Panc1 (cell line): ENCODE measurements around the gene GPBP1L1. TPM values are rescaled to one million over a fixed set of nuclear protein-coding genes. Genes with fewer than 3 reads are reported as not detected.

ENCODE experiments used
- ATAC-seq: fragments of 200-7000 bp; cut with Tn5 transposase; 2 replicates; pipeline ENCODE4 v1.9.1; 2020; ENCODE audit warnings: mild to moderate bottlenecking, moderate library complexity
- BruUV-seq: library from RNA; stranded (reverse); fragments of 400-500 nt; replicated peaks from 2 replicates; lab custom pipeline; 2021; lab: Mats Ljungman, UMichigan
- CTCF ChIA-PET: fragments of 300-600 bp; sonication (Branson Sonifier 250); formaldehyde crosslinking; loops from one replicate; lab custom pipeline; 2022; ENCODE audit warnings: antibody characterized with exemption; lab: Charles Lee
- POLR2A ChIA-PET: fragments of 300-600 bp; sonication (Branson Sonifier 250); formaldehyde crosslinking; loops from one replicate; lab custom pipeline; 2022; ENCODE audit warnings: antibody characterized with exemption; lab: Charles Lee
- DNase-seq: peaks from one replicate; pipeline ENCODE4 v3.0.0-alpha.2; 2010; ENCODE audit warnings: low read depth, low spot score
- H3K27ac ChIP-seq: 2 replicates; pipeline ENCODE4 v1.5.1; 2011; ENCODE audit warnings: mild to moderate bottlenecking, low read length, inconsistent platforms
- H3K27me3 ChIP-seq: fragments of 200-500 bp; sonication (Bioruptor generic); 2 replicates; pipeline ENCODE4 v1.6.0; 2014; ENCODE audit warnings: low read length, inconsistent platforms; ENCODE audit not compliant: control insufficient read depth, insufficient read depth
- H3K36me3 ChIP-seq: fragments of 200-500 bp; sonication (Bioruptor generic); 2 replicates; pipeline ENCODE4 v1.5.1; 2014; ENCODE audit warnings: inconsistent platforms, mild to moderate bottlenecking, low read length, moderate library complexity; ENCODE audit not compliant: control insufficient read depth, insufficient read depth
- H3K4me1 ChIP-seq: 2 replicates; pipeline ENCODE4 v1.5.1; 2011; ENCODE audit warnings: inconsistent platforms, mild to moderate bottlenecking, low read length, moderate library complexity; ENCODE audit not compliant: control insufficient read depth, insufficient read depth
- H3K4me3 ChIP-seq, 2 experiments: 2 replicates each; pipeline ENCODE4 v1.5.1; 2011 to 2012; ENCODE audit warnings: low read depth in 2 of 2, low read length in 2 of 2, mild to moderate bottlenecking in 2 of 2, inconsistent platforms in 1 of 2, moderate library complexity in 1 of 2
- H3K9me3 ChIP-seq: fragments of 200-500 bp; sonication (Bioruptor generic); 2 replicates; pipeline ENCODE4 v1.5.1; 2014; ENCODE audit warnings: low read depth, mild to moderate bottlenecking, inconsistent platforms, low read length, moderate library complexity; ENCODE audit not compliant: control insufficient read depth, insufficient read depth
- POLR2AphosphoS5 ChIP-seq: IDR thresholded peaks from 2 replicates; pipeline ENCODE4 v1.6.1; 2012; ENCODE audit warnings: mild to moderate bottlenecking, low read depth, low read length, moderate library complexity
- SIN3A ChIP-seq: IDR thresholded peaks from 2 replicates; pipeline ENCODE4 v1.6.1; 2012; ENCODE audit warnings: low read depth, mild to moderate bottlenecking, low read length, moderate library complexity, borderline replicate concordance; ENCODE audit not compliant: insufficient read depth
- TCF7L2 ChIP-seq: IDR thresholded peaks from 2 replicates; pipeline ENCODE4 v1.6.1; 2011; ENCODE audit warnings: mild to moderate bottlenecking, low read depth, low read length, inconsistent platforms
- in situ Hi-C: cut with HindIII; loops from 2 replicates; pipeline ENCODE4 v1.10.0; 2016; ENCODE audit warnings: low sequenced_read_pairs, low pct_unique_long_range_greater_than_20kb
- intact Hi-C: fragments of 100-400 bp; cut with micrococcal nuclease; formaldehyde crosslinking; loops from one replicate; pipeline ENCODE4 v1.10.0; 2022; ENCODE audit not compliant: unreplicated experiment
- total RNA-seq: library from RNA; stranded (reverse); gene quantifications from one replicate; pipeline ENCODE4 v1.2.1, GENCODE V29; 2021; ENCODE audit not compliant: unreplicated experiment
- TF ChIP-seq, protein P1 (sequence below): fragments of 450-650 bp; IDR thresholded peaks from 2 replicates; pipeline ENCODE4 v1.5.1; 2017; ENCODE audit warnings: mild to moderate bottlenecking
- TF ChIP-seq, protein P2 (sequence below), 2 experiments: IDR thresholded peaks; 2 replicates each; pipeline ENCODE4 v1.6.1; 2011 to 2012; ENCODE audit warnings: low read depth in 2 of 2, control low read depth in 1 of 2, low read length in 1 of 2, mild to moderate bottlenecking in 1 of 2, moderate library complexity in 1 of 2; ENCODE audit not compliant: insufficient read depth in 1 of 2

GPBP1L1 gene
- total RNA-seq, 1 experiment from 2014 or later, result 130 TPM

DNA sequence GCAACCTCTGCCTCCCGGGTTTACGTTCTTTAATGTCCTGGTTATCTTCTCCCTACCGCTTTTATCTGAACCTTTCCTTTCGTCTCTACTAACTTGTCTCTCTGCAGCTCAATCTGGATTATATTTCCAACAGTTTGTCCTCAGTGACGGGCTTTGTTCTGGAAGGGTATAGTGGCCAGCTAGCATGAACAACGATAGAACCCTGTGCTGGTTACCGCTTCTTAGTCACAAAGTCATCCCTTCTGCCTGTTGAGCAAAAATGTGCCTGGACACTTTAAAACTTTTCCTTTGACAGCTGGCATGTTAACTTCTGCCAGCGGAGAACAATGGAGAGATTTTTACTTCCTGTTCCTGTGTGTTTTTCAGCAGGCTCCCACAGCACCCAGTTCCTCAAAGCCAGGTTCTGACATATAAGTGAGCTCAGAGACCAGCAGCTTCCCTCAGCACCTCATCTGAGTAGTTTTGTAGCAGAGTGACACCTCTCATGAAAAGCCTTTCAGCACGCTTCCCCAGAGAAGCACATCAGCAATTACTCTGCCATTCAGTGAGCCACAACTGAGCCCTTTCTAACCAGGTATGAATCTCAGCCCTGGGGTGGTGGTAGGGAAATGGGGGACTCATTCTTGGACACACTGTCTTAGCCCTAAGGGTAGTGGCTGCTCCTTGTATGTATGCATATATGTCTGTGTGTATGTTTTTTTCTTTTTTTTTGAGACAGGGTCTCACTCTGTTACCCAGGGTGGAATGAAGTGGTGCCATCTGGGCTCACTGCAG lies 38.9 kb downstream of the GPBP1L1 start:
- no peak overlapping the region for H3K27ac ChIP-seq
- POLR2A ChIA-PET, result interaction anchor here (0.7 kb wide), 1 partner anchor 8 kb away, joined by 9 read pairs; no protein-coding TSS in a partner anchor
- no peaks in the 10 kb centered on the region for H3K27me3 ChIP-seq
- TF ChIP-seq TCF7L2, result no peak
- TF ChIP-seq POLR2AphosphoS5, result no peak
- TF ChIP-seq, protein P1, sequence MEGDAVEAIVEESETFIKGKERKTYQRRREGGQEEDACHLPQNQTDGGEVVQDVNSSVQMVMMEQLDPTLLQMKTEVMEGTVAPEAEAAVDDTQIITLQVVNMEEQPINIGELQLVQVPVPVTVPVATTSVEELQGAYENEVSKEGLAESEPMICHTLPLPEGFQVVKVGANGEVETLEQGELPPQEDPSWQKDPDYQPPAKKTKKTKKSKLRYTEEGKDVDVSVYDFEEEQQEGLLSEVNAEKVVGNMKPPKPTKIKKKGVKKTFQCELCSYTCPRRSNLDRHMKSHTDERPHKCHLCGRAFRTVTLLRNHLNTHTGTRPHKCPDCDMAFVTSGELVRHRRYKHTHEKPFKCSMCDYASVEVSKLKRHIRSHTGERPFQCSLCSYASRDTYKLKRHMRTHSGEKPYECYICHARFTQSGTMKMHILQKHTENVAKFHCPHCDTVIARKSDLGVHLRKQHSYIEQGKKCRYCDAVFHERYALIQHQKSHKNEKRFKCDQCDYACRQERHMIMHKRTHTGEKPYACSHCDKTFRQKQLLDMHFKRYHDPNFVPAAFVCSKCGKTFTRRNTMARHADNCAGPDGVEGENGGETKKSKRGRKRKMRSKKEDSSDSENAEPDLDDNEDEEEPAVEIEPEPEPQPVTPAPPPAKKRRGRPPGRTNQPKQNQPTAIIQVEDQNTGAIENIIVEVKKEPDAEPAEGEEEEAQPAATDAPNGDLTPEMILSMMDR, result no peak
- TF ChIP-seq, protein P2, sequence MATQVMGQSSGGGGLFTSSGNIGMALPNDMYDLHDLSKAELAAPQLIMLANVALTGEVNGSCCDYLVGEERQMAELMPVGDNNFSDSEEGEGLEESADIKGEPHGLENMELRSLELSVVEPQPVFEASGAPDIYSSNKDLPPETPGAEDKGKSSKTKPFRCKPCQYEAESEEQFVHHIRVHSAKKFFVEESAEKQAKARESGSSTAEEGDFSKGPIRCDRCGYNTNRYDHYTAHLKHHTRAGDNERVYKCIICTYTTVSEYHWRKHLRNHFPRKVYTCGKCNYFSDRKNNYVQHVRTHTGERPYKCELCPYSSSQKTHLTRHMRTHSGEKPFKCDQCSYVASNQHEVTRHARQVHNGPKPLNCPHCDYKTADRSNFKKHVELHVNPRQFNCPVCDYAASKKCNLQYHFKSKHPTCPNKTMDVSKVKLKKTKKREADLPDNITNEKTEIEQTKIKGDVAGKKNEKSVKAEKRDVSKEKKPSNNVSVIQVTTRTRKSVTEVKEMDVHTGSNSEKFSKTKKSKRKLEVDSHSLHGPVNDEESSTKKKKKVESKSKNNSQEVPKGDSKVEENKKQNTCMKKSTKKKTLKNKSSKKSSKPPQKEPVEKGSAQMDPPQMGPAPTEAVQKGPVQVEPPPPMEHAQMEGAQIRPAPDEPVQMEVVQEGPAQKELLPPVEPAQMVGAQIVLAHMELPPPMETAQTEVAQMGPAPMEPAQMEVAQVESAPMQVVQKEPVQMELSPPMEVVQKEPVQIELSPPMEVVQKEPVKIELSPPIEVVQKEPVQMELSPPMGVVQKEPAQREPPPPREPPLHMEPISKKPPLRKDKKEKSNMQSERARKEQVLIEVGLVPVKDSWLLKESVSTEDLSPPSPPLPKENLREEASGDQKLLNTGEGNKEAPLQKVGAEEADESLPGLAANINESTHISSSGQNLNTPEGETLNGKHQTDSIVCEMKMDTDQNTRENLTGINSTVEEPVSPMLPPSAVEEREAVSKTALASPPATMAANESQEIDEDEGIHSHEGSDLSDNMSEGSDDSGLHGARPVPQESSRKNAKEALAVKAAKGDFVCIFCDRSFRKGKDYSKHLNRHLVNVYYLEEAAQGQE (IDR thresholded peaks at IDR 0.05; ENCODE audit: insufficient read depth in 1 of 2, low read depth in 2 of 2, low read length in 1 of 2), result no peak
- no peak for TF ChIP-seq SIN3A
- intact Hi-C loops (no loop called here), in situ Hi-C loops (no loop called here)
- H3K9me3 ChIP-seq, result no peaks in the 10 kb centered on the region
- peaks cover 24% of the 10 kb centered on the region for H3K36me3 ChIP-seq
- no peak overlapping the region for H3K4me3 ChIP-seq
- CTCF ChIA-PET, result no interaction called here
- H3K4me1 ChIP-seq, result no peaks in the 10 kb centered on the region
- ATAC-seq (peak; percentile 21; the same call in 1 of the 2 replicates), DNase-seq (no peak)
- no TSS peak for BruUV-seq

DNA sequence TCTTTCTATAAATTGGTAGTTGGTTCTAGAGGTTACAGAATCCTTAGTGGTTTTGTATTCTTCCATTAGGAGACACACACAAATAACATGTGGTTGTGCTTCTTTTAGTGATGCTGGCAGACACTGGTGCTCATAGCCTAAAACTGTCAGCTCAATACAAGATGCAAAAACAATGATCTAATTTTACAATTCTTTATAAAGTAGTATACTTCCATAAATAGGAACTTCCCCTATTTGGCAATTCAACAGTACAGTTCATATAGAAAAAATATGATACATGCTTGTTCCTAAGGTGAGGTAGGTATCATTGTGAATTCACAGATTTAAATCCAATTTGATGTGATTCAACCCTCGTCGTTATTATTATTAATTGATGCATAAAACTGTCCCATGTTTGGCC lies 41.7 kb downstream of the GPBP1L1 start:
- Histone ChIP-seq H3K9me3 (no peaks in the 10 kb centered on the region), H3K27ac (no peak overlapping the region), H3K36me3 (peaks cover 7% of the 10 kb centered on the region; the same call in 1 of the 2 replicates), H3K4me1 (no peaks in the 10 kb centered on the region), H3K27me3 (no peaks in the 10 kb centered on the region), H3K4me3 (no peak overlapping the region)
- ChIA-PET CTCF (no interaction called here), POLR2A (no interaction called here)
- ATAC-seq, result no peak
- no peak for TF ChIP-seq TCF7L2
- no peak for TF ChIP-seq SIN3A
- TF ChIP-seq, protein P1, result no peak
- no peak for TF ChIP-seq POLR2AphosphoS5
- TF ChIP-seq, protein P2 (IDR thresholded peaks at IDR 0.05; ENCODE audit: insufficient read depth in 1 of 2, low read depth in 2 of 2, low read length in 1 of 2), result no peak
- no TSS peak for BruUV-seq
- intact Hi-C loops (no loop called here), in situ Hi-C loops (no loop called here)
- no peak for DNase-seq
